GM12892 (cell line): ENCODE results near the gene L2HGDH.

Experiments used
- POLR2AphosphoS5 ChIP-seq: IDR thresholded peaks from 2 replicates; pipeline ENCODE4 v1.6.1; 2011; ENCODE audit warnings: low read depth, low read length, control low read depth
- TAF1 ChIP-seq: IDR thresholded peaks from 2 replicates; pipeline ENCODE4 v1.6.1; 2011; ENCODE audit warnings: low read depth, mild to moderate bottlenecking, control low read depth, low read length, borderline replicate concordance

GRCh38 chr14:50218501-50218900, 93.5 kb downstream of the L2HGDH start:
- no peak for TF ChIP-seq TAF1
- no peak for TF ChIP-seq POLR2AphosphoS5
